ENCODE data around the gene LCMT1.
"Not testable (repeated sequence)": the region's sequence is repeated elsewhere in the genome, so short reads cannot be mapped to it uniquely, and the experiment has no call there.

Gene LCMT1

DNA sequence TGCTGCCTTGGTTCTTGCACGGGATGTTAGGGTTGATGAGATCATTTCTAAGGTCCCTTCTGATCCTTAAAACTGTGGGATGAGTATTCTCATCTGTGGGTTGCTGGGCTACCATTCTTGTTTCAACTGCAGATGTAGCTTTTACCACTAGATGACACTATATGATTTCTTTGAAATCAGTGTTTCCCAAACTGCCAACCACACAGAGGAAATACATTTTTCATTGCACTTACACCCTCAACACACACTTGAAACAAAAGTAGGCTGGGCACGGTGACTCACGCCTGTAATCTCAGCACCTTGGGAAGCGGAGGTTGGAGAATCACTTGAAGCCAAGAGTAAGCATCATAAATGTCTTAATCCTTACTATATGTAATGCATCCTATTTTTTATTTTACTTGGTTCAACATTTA is 15.3 kb downstream of the LCMT1 start:
- TF ChIP-seq, protein P1, sequence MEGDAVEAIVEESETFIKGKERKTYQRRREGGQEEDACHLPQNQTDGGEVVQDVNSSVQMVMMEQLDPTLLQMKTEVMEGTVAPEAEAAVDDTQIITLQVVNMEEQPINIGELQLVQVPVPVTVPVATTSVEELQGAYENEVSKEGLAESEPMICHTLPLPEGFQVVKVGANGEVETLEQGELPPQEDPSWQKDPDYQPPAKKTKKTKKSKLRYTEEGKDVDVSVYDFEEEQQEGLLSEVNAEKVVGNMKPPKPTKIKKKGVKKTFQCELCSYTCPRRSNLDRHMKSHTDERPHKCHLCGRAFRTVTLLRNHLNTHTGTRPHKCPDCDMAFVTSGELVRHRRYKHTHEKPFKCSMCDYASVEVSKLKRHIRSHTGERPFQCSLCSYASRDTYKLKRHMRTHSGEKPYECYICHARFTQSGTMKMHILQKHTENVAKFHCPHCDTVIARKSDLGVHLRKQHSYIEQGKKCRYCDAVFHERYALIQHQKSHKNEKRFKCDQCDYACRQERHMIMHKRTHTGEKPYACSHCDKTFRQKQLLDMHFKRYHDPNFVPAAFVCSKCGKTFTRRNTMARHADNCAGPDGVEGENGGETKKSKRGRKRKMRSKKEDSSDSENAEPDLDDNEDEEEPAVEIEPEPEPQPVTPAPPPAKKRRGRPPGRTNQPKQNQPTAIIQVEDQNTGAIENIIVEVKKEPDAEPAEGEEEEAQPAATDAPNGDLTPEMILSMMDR (IDR thresholded peaks at IDR 0.05; ENCODE audit: low read depth, low read length) = peak; percentile 64

DNA sequence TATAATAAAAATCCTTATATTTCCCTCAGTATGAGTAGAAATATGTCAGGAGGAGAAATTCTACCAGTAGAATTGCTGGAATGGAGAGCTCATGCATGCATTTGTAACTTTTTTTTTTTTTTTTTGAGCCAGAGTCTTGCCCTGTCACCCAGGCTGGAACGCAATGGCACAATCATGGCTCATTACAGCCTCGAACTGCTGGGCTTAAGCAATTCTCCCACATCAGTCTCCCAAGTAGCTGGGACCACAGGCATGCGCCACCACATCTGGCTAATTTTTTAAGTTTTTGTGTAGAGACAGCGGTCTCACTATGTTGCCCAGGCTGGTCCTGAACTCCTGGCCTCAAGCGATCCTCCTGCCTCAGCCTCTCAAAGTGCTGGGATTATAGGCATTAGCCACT is 21.2 kb downstream of the LCMT1 start:
- not testable (repeated sequence) for H3K4me3 ChIP-seq (ENCODE audit: low read depth, low read length)

More for the DNA sequence above, 15.3 kb downstream of the LCMT1 start:
- H3K4me3 ChIP-seq (ENCODE audit: low read depth, low read length) = no peak overlapping the region

DNA sequence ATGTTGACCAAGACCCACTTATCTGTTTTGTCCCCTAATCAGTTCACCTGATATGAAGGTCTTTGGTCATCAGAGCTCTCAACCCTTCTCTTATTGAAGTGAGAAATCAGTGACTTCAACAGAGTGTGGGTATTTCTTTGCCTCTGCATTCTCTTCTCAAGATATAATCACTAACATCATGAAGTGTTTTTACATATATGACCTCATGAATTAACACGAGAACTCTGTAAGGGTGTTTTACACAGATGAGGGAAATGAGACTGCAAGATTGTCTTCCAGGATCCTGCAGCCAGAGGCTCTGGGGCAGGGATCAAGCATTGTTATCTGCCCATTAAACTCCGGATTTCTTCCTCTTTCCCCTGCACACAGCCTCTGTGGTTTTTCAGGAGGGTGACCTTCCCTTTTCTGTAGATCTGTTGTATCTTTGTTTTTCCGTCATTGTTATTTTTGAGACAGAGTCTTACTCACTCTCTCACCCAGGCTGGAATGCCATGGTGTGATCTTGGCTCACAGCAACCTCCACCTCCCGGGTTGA is 22.7 kb downstream of the LCMT1 start:
- no peak overlapping the region for H3K4me3 ChIP-seq (ENCODE audit: low read depth, low read length)
- TF ChIP-seq, protein P1 (IDR thresholded peaks at IDR 0.05; ENCODE audit: low read depth, low read length) = no peak

DNA sequence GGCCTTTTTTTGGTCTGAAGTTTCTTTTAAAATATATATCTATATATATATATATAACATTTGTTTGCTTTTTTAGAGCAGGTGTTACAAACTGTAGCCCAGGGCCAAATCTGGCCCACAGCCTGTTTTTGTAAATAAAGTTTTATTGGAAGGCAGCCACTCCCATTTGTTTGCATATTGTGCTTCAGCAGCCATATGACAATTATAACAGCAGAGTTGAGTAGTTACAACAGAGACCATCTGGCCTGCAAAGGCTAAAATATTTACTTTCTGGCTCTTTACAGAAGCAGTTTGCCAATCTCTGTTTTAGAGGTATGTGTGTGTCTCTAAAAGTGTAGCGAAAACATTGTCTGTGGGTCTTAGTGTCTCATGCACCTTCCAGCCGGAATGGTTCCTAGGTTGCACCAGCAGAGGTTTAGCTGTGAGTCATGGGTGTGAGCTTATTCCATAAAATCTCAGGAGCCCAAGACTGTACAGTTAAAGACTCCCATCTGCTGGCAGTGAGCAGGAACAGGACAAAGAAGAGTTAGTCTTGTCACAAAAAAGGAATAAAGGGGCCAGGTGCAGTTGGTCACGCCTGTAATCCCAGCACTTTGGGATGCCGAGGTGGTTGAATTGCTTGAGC is 23.8 kb downstream of the LCMT1 start:
- TF ChIP-seq, protein P1 (IDR thresholded peaks at IDR 0.05; ENCODE audit: low read depth, low read length) = peak; percentile 32
- no peak overlapping the region for H3K4me3 ChIP-seq (ENCODE audit: low read depth, low read length)

DNA sequence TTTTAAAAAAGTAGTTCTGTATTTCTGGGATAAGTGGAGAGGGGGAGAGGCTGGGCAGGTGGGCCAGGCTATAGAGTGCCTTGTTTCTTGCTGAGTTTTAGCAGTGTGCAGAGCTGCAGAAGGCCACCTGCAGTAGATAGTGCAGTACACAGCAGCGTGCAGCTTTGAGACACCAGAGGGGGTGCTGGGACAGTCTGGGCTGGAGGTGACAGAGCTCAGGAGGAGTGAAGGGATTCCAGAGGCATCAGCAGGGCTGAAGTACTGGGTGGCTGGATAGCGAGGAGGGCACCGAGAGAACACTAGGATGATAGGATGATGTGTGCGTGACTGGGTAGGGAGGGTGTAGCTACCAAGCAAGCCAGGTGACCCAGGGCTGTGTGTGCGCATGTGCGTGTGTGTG is 26.6 kb downstream of the LCMT1 start:
- no peak overlapping the region for H3K4me3 ChIP-seq (ENCODE audit: low read depth, low read length)
- TF ChIP-seq, protein P1 (IDR thresholded peaks at IDR 0.05; ENCODE audit: low read depth, low read length) = no peak

DNA sequence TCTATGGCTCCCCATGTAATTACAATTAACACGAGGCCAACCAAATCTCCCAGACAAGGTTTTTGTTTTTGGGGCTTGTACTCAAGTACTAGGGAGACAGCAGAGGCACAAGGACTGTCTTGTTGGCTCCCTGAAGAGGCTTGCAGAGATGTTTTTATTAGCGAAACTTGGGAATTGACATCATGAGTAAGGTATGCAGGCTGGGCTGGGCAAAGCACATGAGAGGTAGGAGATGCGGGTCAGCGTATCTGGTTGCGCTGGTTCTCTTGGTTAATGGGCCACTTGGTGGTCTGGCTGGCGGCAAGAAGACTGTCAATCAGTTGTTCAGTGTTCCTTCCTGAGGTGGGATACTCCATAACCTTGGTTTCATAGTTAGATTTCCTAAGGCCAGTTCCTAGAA is 28.9 kb downstream of the LCMT1 start:
- H3K4me3 ChIP-seq (ENCODE audit: low read depth, low read length) = no peak overlapping the region
- TF ChIP-seq, protein P1 (IDR thresholded peaks at IDR 0.05; ENCODE audit: low read depth, low read length) = no peak

DNA sequence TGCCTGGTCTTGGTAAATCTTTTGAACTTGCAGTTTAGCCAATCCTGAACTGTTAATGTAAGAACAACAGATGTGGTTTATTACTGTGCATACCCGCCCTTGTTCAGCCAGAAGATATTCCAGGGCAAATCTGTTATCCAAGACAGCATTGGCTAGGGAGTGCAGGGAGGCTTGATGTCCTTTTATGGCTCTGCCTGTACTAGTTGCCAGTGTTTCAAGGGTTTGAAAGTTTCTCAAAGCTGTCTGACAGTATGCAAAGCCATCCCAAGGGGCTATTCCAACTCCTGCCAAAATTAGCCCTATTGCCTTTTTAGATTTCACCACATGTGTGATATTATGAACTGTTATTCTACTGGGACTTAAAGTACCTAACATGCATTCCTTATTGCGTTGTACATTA is 30.1 kb downstream of the LCMT1 start:
- no peak overlapping the region for H3K4me3 ChIP-seq (ENCODE audit: low read depth, low read length)
- TF ChIP-seq, protein P1 (IDR thresholded peaks at IDR 0.05; ENCODE audit: low read depth, low read length) = no peak

DNA sequence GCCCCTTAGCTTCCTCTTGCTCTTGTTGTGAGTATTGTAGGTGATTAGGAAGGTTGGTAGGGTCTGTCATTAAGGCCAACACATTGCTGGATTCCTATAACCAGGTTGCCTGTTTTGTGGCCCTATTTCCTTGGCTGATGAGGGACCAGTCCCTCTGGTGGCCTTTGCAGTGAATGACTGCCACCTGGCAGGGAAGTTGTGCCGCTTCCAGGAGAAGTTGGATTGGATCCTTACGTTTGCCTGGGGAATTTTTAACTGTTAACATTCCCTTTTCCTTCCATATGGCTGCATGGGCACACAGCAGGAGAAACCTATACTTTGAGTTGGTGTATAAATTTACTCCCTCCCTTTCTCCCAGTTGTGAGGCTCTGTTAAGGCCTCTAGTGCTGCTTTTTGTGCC is 32.4 kb downstream of the LCMT1 start:
- TF ChIP-seq, protein P1 (IDR thresholded peaks at IDR 0.05; ENCODE audit: low read depth, low read length) = peak; percentile 18; the same call in 1 of the 2 replicates
- H3K4me3 ChIP-seq (ENCODE audit: low read depth, low read length) = no peak overlapping the region
